Measurements from ENCODE around the gene TBR1.

- TF ChIP-seq MXI1 (IDR thresholded peaks at IDR 0.05; ENCODE audit: low read depth, low read length) (no peak), GATA2 (CRISPR knock-in tag; IDR thresholded peaks at IDR 0.05) (no peak), RXRA (IDR thresholded peaks at IDR 0.05; ENCODE audit: borderline replicate concordance, low read depth) (no peak), CTCF (IDR thresholded peaks at IDR 0.05) (no peak), EZH2phosphoT487 (IDR thresholded peaks at IDR 0.05; ENCODE audit: borderline replicate concordance, low read depth) (no peak), REST (IDR thresholded peaks at IDR 0.05; ENCODE audit: low read depth, low read length) (no peak), SIN3A (IDR thresholded peaks at IDR 0.05; ENCODE audit: borderline replicate concordance, low read depth, low read length) (no peak), FOSL2 (IDR thresholded peaks at IDR 0.05; ENCODE audit: borderline replicate concordance, low read depth) (no peak), RAD21 (IDR thresholded peaks at IDR 0.05; ENCODE audit: low read length) (no peak), POLR2AphosphoS5 (IDR thresholded peaks at IDR 0.05; ENCODE audit: low read depth, low read length) (no peak), JUND (IDR thresholded peaks at IDR 0.05) (no peak)
These were observed 14.3 kb downstream of the TBR1 start for GRCh38 chr2:161430386-161430785.
